Uterus (tissue), 2 donors: Measurements from ENCODE around the gene BANK1.

Experiments used
- CTCF ChIP-seq, 4 experiments: fragments of 200-600 bp in 2 of 4; fragments of 450-650 bp in 2 of 4; sonication (generic) in 2 of 4; IDR thresholded peaks; one replicate each; pipeline ENCODE4 v1.5.1; 2016 to 2019; ENCODE audit warnings: antibody characterized with exemption in 4 of 4, mild to moderate bottlenecking in 2 of 4, moderate library complexity in 1 of 4
- POLR2A ChIP-seq, 2 donors: fragments of 450-650 bp; IDR thresholded peaks; one replicate each; pipeline ENCODE4 v1.6.1; 2016; ENCODE audit warnings: antibody characterized with exemption in 2 of 2, mild to moderate bottlenecking in 1 of 2, moderate library complexity in 1 of 2

GRCh38 chr4:102047616-102048015 is 257.1 kb downstream of the BANK1 start:
- TF ChIP-seq POLR2A (IDR thresholded peaks at IDR 0.05) (no peak), CTCF (IDR thresholded peaks at IDR 0.05) (no peak)
